Panc1 (cell line): Measurements from ENCODE around the gene ZNF407. TPM values are rescaled to one million over a fixed set of nuclear protein-coding genes. Genes with fewer than 3 reads are reported as not detected.

Experiments used
- ATAC-seq: fragments of 200-7000 bp; cut with Tn5 transposase; 2 replicates; pipeline ENCODE4 v1.9.1; 2020; ENCODE audit warnings: mild to moderate bottlenecking, moderate library complexity
- BruUV-seq: library from RNA; stranded (reverse); fragments of 400-500 nt; replicated peaks from 2 replicates; lab custom pipeline; 2021; lab: Mats Ljungman, UMichigan
- CTCF ChIA-PET: fragments of 300-600 bp; sonication (Branson Sonifier 250); formaldehyde crosslinking; loops from one replicate; lab custom pipeline; 2022; ENCODE audit warnings: antibody characterized with exemption; lab: Charles Lee
- POLR2A ChIA-PET: fragments of 300-600 bp; sonication (Branson Sonifier 250); formaldehyde crosslinking; loops from one replicate; lab custom pipeline; 2022; ENCODE audit warnings: antibody characterized with exemption; lab: Charles Lee
- DNase-seq: peaks from one replicate; pipeline ENCODE4 v3.0.0-alpha.2; 2010; ENCODE audit warnings: low read depth, low spot score
- H3K27ac ChIP-seq: 2 replicates; pipeline ENCODE4 v1.5.1; 2011; ENCODE audit warnings: mild to moderate bottlenecking, low read length, inconsistent platforms
- H3K27me3 ChIP-seq: fragments of 200-500 bp; sonication (Bioruptor generic); 2 replicates; pipeline ENCODE4 v1.6.0; 2014; ENCODE audit warnings: low read length, inconsistent platforms; ENCODE audit not compliant: control insufficient read depth, insufficient read depth
- H3K36me3 ChIP-seq: fragments of 200-500 bp; sonication (Bioruptor generic); 2 replicates; pipeline ENCODE4 v1.5.1; 2014; ENCODE audit warnings: inconsistent platforms, mild to moderate bottlenecking, low read length, moderate library complexity; ENCODE audit not compliant: control insufficient read depth, insufficient read depth
- H3K4me1 ChIP-seq: 2 replicates; pipeline ENCODE4 v1.5.1; 2011; ENCODE audit warnings: inconsistent platforms, mild to moderate bottlenecking, low read length, moderate library complexity; ENCODE audit not compliant: control insufficient read depth, insufficient read depth
- H3K4me3 ChIP-seq, 2 experiments: 2 replicates each; pipeline ENCODE4 v1.5.1; 2011 to 2012; ENCODE audit warnings: low read depth in 2 of 2, low read length in 2 of 2, mild to moderate bottlenecking in 2 of 2, inconsistent platforms in 1 of 2, moderate library complexity in 1 of 2
- H3K9me3 ChIP-seq: fragments of 200-500 bp; sonication (Bioruptor generic); 2 replicates; pipeline ENCODE4 v1.5.1; 2014; ENCODE audit warnings: low read depth, mild to moderate bottlenecking, inconsistent platforms, low read length, moderate library complexity; ENCODE audit not compliant: control insufficient read depth, insufficient read depth
- CTCF ChIP-seq: fragments of 450-650 bp; IDR thresholded peaks from 2 replicates; pipeline ENCODE4 v1.5.1; 2017; ENCODE audit warnings: mild to moderate bottlenecking
- POLR2AphosphoS5 ChIP-seq: IDR thresholded peaks from 2 replicates; pipeline ENCODE4 v1.6.1; 2012; ENCODE audit warnings: mild to moderate bottlenecking, low read depth, low read length, moderate library complexity
- REST ChIP-seq, 2 experiments: IDR thresholded peaks; 2 replicates each; pipeline ENCODE4 v1.6.1; 2011 to 2012; ENCODE audit warnings: low read depth in 2 of 2, control low read depth in 1 of 2, low read length in 1 of 2, mild to moderate bottlenecking in 1 of 2, moderate library complexity in 1 of 2; ENCODE audit not compliant: insufficient read depth in 1 of 2
- SIN3A ChIP-seq: IDR thresholded peaks from 2 replicates; pipeline ENCODE4 v1.6.1; 2012; ENCODE audit warnings: low read depth, mild to moderate bottlenecking, low read length, moderate library complexity, borderline replicate concordance; ENCODE audit not compliant: insufficient read depth
- TCF7L2 ChIP-seq: IDR thresholded peaks from 2 replicates; pipeline ENCODE4 v1.6.1; 2011; ENCODE audit warnings: mild to moderate bottlenecking, low read depth, low read length, inconsistent platforms
- in situ Hi-C: cut with HindIII; loops from 2 replicates; pipeline ENCODE4 v1.10.0; 2016; ENCODE audit warnings: low sequenced_read_pairs, low pct_unique_long_range_greater_than_20kb
- intact Hi-C: fragments of 100-400 bp; cut with micrococcal nuclease; formaldehyde crosslinking; loops from one replicate; pipeline ENCODE4 v1.10.0; 2022; ENCODE audit not compliant: unreplicated experiment
- total RNA-seq: library from RNA; stranded (reverse); gene quantifications from one replicate; pipeline ENCODE4 v1.2.1, GENCODE V29; 2021; ENCODE audit not compliant: unreplicated experiment

Gene ZNF407
- total RNA-seq, 1 experiment from 2014 or later, result 16.8 TPM

- BruUV-seq, result no TSS peak
- peaks cover 11% of the 10 kb centered on the region for H3K4me1 ChIP-seq
- DNase-seq, result no peak
- in situ Hi-C loops, result no loop called here
- no peak overlapping the region for H3K4me3 ChIP-seq
- H3K36me3 ChIP-seq, result no peaks in the 10 kb centered on the region
- POLR2A ChIA-PET, result no interaction called here
- H3K27me3 ChIP-seq, result no peaks in the 10 kb centered on the region
- ATAC-seq, result no peak
- intact Hi-C loops, result no loop called here
- CTCF ChIA-PET, result no interaction called here
- no peaks in the 10 kb centered on the region for H3K9me3 ChIP-seq
- H3K27ac ChIP-seq, result no peak overlapping the region
- no peak for TF ChIP-seq REST (IDR thresholded peaks at IDR 0.05; ENCODE audit: insufficient read depth in 1 of 2, low read depth in 2 of 2, low read length in 1 of 2)
- no peak for TF ChIP-seq TCF7L2
- TF ChIP-seq SIN3A, result no peak
These were observed 201.9 kb downstream of the ZNF407 start for GRCh38 chr18:74799542-74799941.

DNA sequence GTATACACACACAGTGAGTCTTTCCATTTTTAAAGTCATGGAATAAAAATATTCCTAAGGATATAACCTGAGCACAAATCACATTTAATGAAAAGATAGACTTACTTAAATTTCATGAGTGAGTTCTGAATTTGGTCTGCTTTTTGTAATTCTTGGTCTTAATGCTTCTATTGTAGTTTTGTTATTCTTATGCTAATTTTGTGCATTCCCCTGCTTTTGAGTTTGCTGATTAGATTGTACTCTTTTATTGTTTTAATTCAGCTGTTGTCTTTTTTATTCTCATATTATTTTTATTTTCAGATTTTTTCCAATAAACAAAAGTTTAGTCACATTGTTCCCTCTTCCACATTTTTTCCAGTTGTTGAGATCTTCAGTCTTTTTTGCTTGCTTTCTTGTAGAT lies 202.4 kb downstream of the ZNF407 start:
- Histone ChIP-seq H3K9me3 (no peaks in the 10 kb centered on the region), H3K4me1 (peaks cover 11% of the 10 kb centered on the region), H3K27ac (no peak overlapping the region), H3K4me3 (no peak overlapping the region), H3K27me3 (no peaks in the 10 kb centered on the region), H3K36me3 (no peaks in the 10 kb centered on the region)
- ATAC-seq (no peak), DNase-seq (no peak)
- in situ Hi-C loops, result no loop called here
- POLR2A ChIA-PET, result no interaction called here
- no peak for TF ChIP-seq POLR2AphosphoS5
- TF ChIP-seq SIN3A, result no peak
- no peak for TF ChIP-seq TCF7L2
- TF ChIP-seq CTCF, result no peak
- no peak for TF ChIP-seq REST (IDR thresholded peaks at IDR 0.05; ENCODE audit: insufficient read depth in 1 of 2, low read depth in 2 of 2, low read length in 1 of 2)
- CTCF ChIA-PET, result no interaction called here
- BruUV-seq, result no TSS peak
- intact Hi-C loops, result no loop called here
